Measurements from ENCODE around the gene TENM4.

GRCh38 chr11:79363861-79364378, 76.9 kb downstream of the TENM4 start:
- TF ChIP-seq POLR2AphosphoS5 (IDR thresholded peaks at IDR 0.05) (no peak), CTCF (IDR thresholded peaks at IDR 0.05) (no peak), POLR2A (IDR thresholded peaks at IDR 0.05) (no peak)
